HG03558 (cell line): Measurements from ENCODE around the gene CUX1.

ENCODE experiments used
- ATAC-seq: cut with Tn5 transposase; IDR thresholded peaks from one replicate; pipeline ENCODE4 v1.9.1; 2021; ENCODE audit warnings: moderate number of reproducible peaks; ENCODE audit not compliant: unreplicated experiment; ENCODE audit errors: extremely low read depth

The CUX1 gene

DNA sequence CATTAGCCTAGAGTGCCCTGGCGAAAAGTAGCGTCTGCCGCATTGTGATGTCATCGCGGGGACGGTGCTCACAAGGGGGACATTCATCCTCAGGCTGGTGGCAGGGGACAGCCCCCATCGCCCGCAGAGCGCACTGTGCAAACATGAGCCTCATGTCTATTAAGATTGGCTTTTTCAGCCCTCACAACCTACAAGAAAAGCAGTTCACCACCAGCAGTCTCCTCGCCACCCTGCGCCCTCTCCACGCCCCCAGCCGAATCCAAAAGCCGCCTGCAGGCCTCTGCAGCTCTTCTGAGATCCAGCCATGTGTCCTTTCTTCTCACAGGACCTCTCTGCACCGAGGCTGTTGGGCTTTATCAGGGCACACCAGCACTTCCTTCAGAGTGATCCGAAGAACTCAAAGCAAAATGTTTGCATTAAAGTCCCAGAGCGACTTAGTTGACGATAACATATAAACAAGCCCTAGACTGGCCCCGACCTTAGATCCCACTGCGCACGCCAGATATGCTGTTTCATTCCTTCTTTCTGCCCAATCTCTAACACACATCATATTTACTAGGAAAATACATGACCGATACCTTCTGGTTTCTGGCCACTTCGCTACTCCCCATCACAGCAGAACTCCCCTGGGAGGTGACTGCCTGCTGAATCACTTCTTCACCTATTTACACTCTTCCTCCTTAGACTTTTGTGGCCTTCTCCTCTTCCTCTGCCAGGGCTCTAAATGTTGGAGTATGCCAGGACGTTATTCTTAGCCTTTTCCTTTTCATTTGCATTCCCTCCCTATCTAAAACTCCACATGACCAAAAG is 263.2 kb downstream of the CUX1 start:
- ATAC-seq: no peak

DNA sequence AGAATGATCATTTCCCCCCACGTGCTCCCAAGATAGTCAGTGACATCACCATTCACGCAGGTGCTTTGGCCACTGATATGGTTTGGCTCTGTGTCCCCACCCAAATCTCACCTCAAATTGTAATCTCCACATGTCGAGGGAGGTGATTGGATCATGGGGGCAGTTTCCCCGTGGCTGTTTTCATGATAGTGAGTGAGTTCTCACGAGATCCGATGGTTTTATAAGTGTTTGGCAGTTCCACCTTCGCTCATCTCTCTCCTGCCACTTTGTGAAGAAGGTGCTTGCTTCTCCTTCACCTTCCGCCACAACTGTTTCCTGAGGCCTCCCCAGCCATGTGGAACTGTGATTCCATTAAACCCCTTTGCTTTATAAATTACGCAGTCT is 263.8 kb downstream of the CUX1 start:
- no peak for ATAC-seq

DNA sequence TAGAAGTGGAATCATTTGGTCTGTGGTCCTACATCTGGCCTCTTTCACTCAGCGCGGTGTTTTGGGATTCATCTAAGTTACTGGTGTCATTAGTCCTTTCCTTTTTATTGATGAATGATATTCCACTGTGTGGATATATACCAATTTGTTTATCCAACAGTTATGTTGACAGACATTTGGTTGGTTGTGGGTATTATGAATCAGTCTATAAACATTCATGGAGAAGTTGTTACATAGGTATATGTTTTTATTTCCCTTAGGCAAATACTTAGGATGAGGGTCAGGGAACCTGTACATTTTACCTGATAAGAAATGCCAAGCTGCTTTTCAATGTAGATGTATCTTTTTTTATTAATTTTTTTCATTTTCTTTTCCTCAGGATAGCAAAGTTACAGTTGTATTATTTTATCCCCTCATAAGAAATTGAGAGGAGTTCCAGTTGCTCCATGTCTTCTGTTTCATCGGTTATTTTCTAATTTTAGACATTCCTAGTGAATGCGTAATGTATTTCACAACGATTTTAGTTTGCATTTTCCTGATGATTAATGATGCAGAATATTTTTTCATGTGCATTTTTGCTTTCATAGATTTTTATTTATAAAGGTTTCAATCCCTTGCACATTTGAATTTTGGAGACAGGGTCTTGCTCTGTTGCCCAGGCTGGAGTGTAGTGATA is 265.4 kb downstream of the CUX1 start:
- no peak for ATAC-seq

DNA sequence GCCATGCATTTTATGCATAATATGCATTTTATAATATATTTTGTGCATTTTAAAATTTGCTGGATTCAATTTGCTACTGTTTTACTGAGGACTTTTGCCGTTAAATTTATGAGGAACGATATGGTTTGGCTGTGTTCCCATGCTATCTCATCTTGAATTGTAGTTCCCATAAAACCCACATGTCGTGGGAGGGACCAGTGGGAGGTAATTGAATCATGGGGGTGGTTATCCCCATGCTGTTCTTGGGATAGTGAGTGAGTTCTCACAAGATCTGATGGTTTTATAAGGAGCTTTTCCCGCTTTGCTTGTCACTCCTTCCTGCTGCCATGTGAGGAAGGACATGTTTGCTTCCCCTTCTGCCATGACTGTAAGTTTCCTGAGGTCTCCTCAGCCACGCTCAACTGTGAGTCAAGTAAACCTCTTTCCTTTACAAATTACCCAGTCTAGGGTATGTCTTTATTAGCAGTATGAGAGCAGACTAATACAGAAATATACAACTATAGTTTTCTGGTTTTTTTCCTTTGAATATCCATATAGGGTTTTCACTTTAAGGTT is 267.9 kb downstream of the CUX1 start:
- ATAC-seq: no peak

DNA sequence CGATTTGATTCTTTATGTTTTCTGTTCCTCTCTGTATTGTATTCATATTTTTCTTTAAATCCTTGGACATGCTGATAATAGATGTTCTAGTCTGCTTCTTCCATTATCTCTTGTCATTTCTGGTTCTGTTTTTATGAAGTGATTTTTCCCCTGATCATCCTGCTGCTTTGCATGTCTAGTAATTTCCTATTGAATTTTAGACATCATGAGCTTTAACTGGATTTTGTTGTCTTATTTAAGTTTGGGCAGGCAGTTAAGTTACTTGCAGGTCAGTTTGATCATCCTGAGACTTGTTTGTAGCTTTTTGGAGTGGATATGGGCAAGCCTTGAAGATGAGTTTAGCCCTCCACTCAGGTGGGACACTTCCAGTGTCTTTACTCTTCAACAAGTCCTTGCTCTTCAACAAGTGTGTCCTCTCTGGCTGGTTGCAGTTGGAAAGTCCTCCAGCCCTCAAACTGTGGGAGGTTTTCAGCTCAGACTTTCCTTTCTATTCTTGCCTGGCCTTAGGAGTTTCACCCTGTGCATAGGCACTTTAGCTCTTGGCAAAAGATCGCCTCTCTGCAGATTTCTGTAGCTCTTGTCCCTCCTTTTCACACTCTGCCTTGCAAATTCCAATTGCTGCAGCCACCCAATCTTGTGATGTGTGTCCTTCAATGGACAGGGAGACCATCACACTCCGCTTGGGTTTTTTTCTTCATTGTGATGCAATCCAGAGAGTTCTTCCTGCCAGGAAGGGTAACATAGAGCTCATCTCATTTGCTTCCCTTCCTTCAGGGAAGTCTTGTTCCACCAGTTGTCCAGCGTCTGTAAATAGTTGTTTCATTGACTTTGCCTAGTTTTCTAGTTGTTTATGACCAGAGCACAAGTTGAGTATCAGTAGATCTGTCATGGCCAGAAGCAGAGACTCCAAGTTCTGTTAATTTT is 272.0 kb downstream of the CUX1 start:
- no peak for ATAC-seq

DNA sequence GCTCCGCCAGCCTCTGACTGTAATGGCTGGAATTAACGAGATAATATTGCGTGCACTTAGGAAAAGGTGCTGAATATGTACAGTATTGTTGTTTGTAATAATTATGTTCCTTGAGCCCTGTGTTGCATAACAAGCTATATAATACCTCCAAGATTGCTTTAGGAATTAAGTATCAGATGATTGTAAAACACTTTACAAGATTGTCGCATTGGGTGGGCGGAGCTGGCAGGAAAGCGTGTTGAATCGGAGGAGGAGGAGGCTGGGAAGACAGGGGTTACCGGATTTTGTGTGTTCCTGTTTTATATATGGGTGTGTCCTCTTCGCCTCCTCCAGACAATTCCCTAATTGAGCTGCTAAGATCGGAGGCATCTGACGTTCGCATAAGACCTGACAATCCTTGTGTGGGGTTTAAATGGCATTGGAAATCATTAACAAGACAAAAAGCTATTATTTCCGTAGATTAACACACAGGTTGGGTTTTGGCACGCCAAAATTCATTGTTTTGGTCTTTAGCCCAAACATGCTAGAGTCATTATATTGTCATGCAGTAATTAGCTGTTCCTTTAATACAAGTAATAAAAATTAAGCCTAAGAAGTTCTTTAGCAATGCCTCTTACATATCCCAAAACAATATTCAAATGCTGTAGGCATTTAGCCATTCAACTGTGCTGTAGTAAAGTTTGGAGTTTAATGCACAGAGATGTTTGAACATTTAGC is 276.3 kb downstream of the CUX1 start:
- no peak for ATAC-seq

DNA sequence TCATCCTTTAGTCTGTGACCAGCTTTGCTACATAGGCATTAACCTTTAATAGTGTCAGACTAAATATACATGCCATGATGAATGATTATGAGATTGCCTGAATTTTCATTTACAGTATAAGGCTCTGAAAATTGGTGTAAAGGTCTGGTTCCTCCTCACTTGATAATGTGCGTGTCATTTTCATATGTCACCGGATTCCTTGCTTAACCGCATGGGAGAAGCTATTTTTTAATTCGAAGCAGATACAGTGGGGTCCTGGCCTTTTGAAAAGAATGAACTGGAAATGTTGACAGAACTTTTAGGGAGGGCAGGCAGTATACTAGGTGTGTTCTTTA is 276.9 kb downstream of the CUX1 start:
- ATAC-seq: no peak

DNA sequence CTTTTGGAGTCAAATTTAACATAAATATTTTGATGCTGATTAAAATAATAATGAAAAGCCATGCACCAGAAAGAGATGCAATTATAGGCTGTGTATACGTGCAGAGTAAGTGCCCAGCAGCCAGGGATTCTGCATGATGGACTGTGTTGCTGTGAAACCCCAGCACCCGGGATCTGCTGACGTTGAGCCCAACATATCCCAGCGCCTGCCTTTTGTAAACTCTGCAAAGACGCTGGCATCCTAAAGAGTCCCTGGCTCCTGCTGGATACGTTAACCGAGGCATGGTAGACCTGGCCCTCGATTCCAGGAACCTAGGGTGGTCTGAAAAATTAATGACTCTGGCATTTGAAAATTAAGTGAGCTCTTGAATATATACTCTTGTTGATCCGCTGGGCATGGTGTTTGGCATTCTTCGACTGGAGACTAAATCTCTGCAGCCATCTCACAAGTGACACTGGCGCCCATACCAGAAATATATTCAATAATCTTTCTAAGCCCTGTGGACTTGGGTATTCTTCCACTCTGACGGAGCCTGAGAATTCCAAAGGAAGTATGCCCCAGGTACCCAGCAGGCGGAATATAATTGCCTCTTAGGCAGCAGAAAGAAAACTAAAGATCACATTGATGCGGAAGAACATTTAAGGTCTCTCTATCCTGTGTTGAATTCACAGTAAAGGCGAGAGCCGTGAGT is 278.0 kb downstream of the CUX1 start:
- no peak for ATAC-seq

DNA sequence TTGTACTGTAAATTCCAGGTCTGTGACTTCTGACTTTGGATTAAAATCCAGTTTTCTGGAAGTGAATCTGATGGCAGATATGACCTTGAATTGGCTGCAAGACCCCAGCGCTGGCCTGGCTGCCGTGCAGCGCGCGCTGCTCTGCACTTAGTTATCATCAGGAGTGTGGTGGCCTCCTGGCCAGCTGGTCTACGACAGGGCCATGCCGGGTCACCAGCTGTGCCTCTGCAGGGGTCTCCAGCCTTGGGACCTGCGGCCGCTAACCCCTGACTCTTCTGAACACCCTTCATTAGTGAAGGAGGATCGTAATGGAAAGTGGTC is 278.5 kb downstream of the CUX1 start:
- ATAC-seq: no peak

DNA sequence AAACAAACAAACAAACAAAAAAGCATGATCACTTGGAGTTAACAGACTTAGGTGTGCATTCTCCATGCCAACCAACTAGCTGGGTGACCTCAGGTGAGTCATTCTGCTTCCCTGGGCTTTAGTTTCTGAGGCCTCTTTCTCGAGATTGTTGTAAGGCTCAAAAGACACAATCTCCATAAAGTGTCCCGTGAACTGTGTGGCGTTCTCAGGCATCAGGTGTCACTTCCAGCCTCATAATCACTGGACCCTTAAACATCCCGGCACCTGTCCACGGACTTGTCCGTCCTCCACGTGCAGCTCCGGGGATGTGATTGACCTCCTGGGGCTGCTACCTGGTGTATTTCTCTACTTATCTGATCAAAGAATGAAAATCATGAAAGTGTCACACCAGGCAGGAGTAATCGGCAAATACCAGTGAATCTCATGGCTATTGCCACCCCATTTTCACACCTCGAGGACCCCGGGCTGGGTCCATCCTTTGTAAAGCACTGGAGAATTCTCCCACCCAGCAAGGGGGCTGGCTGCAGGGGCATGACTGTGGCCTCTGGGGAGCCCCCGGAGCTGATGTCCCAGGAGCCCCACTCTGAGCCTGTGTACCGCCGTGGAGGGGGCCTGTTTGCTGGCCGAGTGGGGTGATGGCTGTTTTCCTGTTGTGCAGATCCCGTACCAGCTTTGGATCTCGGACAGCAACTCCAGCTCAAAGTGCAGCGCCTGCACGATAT is 279.4 kb downstream of the CUX1 start:
- no peak for ATAC-seq

DNA sequence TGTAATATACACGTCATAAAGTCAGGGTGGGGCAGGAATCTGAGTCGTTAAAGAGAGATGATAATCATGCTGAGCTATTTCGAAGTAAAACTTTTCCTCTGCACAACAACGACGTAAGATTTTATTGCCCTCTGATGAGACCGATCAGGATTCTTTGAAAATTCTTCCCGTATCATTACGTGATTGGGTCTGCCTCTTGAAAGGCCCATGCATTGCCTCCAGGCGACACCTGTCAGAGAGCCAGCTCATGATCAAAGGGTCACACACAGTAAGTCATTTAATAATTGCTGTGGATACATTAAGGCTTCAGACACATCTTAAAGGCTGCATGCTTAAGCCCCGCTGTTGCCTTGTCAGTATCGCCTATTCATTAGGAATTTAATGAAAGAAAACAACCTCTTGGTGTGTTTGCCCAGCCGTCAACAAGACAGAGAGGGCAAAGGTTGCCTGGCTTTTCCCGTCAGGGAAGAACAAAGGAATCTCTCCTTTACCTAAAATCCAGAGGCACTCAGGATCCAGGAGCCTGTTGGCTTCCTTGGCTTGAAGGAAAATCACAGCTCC is 280.3 kb downstream of the CUX1 start:
- ATAC-seq: no peak

DNA sequence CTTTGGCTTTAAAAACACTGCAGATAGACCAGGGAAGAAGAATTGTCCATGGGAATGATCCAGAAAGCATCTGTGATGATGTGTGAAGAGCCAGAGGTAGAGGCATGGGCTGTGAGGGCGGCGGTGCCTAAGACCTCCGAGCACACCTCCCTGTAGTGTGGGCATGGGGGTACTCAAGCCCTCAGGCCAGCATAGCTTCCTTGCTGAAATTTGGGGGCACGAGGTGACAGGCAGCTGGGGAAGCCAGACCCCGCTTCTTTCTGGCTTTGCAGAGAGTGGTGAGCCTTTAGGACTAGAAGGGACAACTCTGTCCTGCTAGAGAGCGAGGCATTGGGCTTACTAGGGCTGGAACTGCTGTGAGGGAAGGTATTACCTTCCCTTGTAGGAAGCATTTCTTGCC is 281.6 kb downstream of the CUX1 start:
- ATAC-seq: no peak

DNA sequence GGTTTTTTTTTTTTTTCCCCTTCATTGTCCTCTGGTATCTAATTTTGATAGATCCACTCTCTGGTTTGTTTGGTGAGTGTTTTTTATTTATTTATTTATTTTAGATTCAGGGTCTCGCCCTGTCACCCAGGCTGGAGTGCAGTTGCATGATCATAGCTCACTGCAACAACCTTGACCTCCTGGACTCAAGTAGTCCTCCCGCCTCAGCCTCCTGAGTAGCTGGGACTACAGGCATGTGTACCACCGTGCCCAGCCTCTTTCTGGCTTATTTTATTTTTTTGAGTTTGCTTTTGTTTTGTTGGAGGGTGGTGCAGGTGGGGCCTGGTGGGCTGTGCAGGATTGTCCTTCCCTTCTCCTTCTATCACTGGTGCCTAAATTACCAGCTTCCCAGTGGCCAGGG is 282.0 kb downstream of the CUX1 start:
- no peak for ATAC-seq

DNA sequence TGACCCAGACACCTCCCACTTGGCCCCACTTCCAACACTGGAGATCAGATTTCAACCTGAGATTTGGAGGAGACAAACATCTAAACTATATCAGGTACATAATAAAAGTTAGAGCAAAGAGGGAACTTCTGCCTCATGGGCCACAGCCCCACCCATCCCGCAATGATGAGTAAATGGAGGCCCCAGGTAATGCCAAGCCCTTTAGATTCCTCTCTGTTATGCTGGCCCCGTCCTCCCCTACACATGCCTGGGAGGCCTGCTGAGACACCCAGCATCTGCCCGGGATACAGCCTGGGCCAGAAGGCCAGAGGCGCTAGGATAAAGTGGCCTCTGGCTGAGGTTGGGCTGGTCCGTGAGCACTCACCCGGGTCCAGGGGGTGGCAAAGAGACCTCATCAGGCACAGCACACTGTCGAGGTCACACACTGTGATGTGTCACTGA is 283.7 kb downstream of the CUX1 start:
- ATAC-seq: no peak

DNA sequence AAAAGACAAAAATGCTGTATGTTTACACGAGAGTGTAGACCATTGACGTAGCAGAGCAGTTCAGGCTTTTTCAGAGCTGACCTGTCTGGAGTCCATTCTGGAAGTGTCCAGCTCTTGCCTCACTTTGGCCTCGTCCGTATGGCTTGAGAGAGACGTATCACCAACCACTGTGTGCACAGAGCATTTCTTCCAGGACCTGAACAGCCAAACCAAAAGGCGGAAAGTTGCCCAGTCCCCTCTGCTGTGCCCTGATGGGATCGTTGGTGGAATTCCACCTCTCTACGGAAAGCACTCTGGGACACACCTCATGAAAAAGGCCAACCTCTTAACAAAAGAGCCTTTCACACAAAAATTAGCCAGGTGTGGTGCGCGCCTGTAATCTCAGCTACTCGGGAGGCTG is 284.5 kb downstream of the CUX1 start:
- no peak for ATAC-seq

DNA sequence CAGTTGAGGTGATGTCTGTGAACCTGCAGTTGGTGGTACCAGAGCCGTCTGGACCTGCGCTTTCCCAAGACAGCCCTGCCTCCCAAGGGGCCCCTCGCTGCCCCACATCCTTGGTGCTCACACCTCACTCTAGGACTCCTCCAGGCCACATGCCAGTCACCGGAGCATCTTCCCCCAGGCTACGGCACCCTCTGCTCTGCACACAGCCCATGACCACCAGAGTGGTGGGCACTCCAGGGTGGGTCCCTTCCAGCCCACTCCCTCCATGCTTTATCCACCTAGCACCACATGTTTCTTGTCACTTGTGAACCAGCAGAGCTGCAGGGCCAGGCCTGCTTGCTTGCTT is 285.6 kb downstream of the CUX1 start:
- ATAC-seq: no peak

DNA sequence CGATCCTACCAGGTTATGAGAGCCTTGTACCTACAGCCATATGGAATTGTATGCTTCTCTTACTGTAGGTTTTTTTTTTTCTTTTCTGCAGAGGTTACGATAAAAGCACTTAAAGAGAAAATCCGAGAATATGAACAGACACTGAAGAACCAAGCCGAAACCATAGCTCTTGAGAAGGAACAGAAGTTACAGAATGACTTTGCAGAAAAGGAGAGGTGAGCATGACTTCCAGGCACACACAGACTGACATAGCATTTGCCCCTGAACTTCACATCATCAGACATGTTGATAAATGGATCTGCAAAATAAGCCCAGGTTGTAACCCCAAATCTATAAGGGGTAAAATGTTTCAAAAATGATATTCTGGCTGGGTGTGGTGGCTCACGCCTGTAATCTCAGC is 286.8 kb downstream of the CUX1 start:
- no peak for ATAC-seq

DNA sequence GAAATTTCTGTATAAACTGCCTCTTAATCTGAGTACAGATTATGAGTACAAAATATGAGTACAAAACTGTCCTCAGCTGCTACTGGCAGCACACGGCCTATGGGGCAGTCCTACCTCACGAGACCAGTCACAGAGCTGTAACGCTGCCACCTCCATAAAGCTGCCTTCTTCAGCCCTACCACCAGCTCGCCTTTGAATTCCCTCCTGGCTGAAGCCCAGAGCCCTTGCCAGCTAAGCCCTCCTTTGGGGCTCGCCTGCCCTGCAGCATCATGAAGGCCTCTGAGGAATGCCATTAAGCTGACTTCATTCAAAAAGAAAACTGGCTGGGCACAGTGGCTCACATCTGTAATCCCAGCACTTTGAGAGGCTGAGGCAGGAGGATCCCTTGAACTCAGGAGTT is 289.2 kb downstream of the CUX1 start:
- no peak for ATAC-seq
